HG02973 (cell line): ENCODE results near the gene TMEM174.
"Not testable (repeated sequence)": the region's sequence is repeated elsewhere in the genome, so short reads cannot be mapped to it uniquely, and the experiment has no call there.

Experiments
- ATAC-seq: cut with Tn5 transposase; IDR thresholded peaks from one replicate; pipeline ENCODE4 v1.9.1; 2021; ENCODE audit warnings: moderate library complexity; ENCODE audit not compliant: unreplicated experiment

Gene TMEM174

GRCh38 chr5:73218552-73219171 is 45.7 kb downstream of the TMEM174 start:
- ATAC-seq, result no peak

DNA sequence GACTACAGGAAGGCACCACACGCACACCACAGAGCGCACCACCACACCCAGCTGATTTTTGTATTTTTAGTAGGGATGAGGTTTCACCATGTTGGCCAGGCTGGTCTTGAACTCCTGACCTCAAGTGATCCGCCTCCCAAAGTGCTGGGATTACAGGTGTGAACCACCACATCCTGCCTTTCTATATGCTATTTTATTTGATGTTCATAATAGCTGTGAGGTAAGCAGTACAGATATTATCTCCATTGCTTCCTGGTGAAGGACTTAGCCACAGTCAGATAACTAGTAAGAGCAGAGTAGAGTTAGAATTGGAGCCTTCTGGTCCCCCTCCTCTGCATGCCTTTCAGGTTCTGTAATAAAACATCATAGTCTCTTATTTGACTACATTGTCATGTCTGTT is 46.3 kb downstream of the TMEM174 start:
- ATAC-seq, result not testable (repeated sequence)

DNA sequence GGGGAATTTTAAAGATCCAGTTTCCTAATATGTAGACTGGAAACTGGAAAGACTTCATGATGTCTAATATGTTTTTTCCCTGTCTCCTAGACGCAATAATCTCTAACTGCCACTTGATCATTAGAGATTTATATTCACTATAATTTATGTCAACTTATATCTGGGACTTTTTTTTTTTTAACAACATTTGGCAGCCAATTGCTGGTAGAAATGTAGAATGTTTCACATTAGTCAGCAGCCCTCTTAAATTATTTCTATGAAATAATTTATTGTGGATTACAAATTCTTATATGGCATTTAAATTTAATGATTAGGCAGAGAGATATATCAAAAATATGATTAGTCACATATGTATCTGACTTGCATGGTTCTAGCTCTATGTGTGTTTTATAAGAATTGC is 48.2 kb downstream of the TMEM174 start:
- ATAC-seq, result no peak

DNA sequence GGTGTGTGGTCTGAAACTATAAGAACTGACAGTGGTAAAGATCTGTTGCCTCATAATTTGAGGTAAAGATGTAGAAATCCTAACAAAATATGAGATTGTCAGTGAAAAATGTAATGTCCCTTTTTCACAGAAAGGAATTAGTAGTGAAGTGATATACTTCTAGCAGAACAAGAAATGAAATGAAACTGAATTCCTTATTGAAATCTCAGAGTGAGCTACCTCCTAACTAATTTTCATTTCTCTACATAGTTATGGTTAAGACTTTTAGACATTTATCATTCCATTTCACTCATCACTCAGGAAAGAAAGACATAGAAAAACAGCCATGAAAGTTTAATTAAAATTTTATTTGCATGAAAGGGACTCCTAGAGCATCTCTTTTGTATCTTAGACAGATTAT is 48.7 kb downstream of the TMEM174 start:
- no peak for ATAC-seq

DNA sequence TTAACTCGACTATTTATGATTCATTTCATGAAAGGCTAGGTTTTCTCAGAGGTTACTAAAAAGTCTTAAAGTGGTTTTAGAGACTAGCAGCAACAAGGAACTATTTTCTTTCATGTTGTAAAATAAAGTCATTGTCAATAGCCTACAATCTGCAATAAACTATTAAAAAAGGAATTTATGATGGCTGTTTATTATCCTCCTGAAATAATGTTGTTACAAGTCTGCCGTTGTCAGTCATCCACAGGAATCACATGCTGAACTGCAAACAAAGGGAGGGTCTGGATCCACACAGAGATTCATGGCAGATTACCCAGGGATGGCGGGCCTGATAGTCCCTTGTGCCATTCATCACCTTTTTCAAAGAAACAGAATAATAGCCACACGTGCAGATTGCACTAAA is 49.2 kb downstream of the TMEM174 start:
- no peak for ATAC-seq
